ENCODE results near the gene SERHL2.

- TF ChIP-seq CTCF (IDR thresholded peaks at IDR 0.05; ENCODE audit: poor library complexity): no peak
- TF ChIP-seq EZH2phosphoT487 (IDR thresholded peaks at IDR 0.05; ENCODE audit: low read depth, severe bottlenecking, unreplicated experiment): no peak
Observed at GRCh38 chr22:42603427-42603826, 49.7 kb downstream of the SERHL2 start.
